Stimulated activated CD4-positive, alpha-beta T cell treated with anti-CD3 and anti-CD28 coated beads, TNF-alpha, amount 100 ng/mL, for 4 hours (primary cell): Measurements from ENCODE around the gene FGF21.
"Not testable (repeated sequence)": the region's sequence is repeated elsewhere in the genome, so short reads cannot be mapped to it uniquely, and the experiment has no call there.

ENCODE experiments used
- DNase-seq, 3 experiments: peaks; one replicate each; pipeline ENCODE4 v3.0.0-alpha.2; 2020; ENCODE audit warnings: low read depth in 3 of 3

The FGF21 gene

GRCh38 chr19:48751845-48752495 is 3.4 kb upstream of the FGF21 start:
- DNase-seq: no peak

GRCh38 chr19:48752496-48753365 is 2.6 kb upstream of the FGF21 start, which contains the start of gene FUT1:
TSS of gene FUT1 (minus strand) at chr19:48752641. CDS start at chr19:48751281, 1,360 bp downstream.
- DNase-seq: no peak

GRCh38 chr19:48755787-48756186 is 463 bp downstream of the FGF21 start:
- DNase-seq: no peak

- no peak for DNase-seq
Observed at GRCh38 chr19:48756212-48756611, 888 bp downstream of the FGF21 start.

GRCh38 chr19:48756686-48757085 is 1.4 kb downstream of the FGF21 start:
- no peak for DNase-seq

- DNase-seq: no peak
Observed at GRCh38 chr19:48757089-48757675, 1.9 kb downstream of the FGF21 start.

GRCh38 chr19:48757741-48758144 is 2.4 kb downstream of the FGF21 start:
- no peak for DNase-seq

GRCh38 chr19:48760504-48761205 is 5.3 kb downstream of the FGF21 start:
- DNase-seq: no peak

GRCh38 chr19:48765816-48766215 is 10.5 kb downstream of the FGF21 start:
- DNase-seq: not testable (repeated sequence)

GRCh38 chr19:48768171-48768753 is 12.9 kb downstream of the FGF21 start:
- not testable (repeated sequence) for DNase-seq

GRCh38 chr19:48768994-48769713 is 13.8 kb downstream of the FGF21 start:
- no peak for DNase-seq

- DNase-seq: no peak
Observed at GRCh38 chr19:48770266-48770665, 14.9 kb downstream of the FGF21 start.

- DNase-seq: no peak
Observed at GRCh38 chr19:48770734-48771472, 15.6 kb downstream of the FGF21 start.

GRCh38 chr19:48772503-48772953 is 17.2 kb downstream of the FGF21 start:
- DNase-seq: no peak

GRCh38 chr19:48777139-48777538 is 21.8 kb downstream of the FGF21 start:
- no peak for DNase-seq

GRCh38 chr19:48777720-48778119 is 22.4 kb downstream of the FGF21 start:
- no peak for DNase-seq

GRCh38 chr19:48779636-48780035 is 24.3 kb downstream of the FGF21 start:
- no peak for DNase-seq

- no peak for DNase-seq
Observed at GRCh38 chr19:48780631-48781391, 25.5 kb downstream of the FGF21 start.

- DNase-seq: no peak
Observed at GRCh38 chr19:48784527-48784926, 29.2 kb downstream of the FGF21 start.
